ENCODE data around the gene ACTA2. TPM values are rescaled to one million over a fixed set of nuclear protein-coding genes. Genes with fewer than 3 reads are reported as not detected.

ACTA2 gene
- total RNA-seq, 1 experiment from 2014 or later: not detected

DNA sequence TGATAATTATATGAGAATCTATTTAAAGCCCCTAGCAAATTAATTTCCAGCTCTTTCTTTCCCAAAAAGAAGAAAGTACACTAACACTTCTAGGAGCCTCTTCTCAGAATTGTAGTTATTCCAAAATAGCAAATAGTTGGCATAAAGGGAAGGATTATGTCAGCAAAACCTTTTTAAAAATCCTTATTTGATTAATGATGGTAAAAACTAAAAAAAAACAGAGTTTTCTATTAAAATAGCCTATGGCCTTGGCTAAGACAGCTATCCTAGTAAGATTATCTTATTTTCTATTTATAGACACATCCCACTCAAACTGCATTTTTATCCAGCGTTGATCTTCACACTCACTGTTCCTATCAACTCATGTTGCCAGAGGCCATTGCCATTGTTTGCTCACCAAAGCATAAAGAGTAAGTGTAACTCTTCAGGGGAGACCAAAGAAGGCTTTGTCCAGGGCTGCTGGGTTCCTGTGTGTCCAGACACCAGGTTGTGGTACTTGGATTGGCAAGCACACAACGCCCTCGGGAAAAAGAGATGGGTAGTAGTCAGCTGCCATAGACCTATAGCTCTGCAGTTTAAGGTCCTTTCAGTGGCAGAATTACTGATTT lies 31.5 kb downstream of the ACTA2 start:
- POLR2A ChIA-PET: no interaction called here
- CTCF ChIA-PET: interaction anchor here (1.3 kb wide), 1 partner anchor 12 kb away, joined by 3 read pairs; no protein-coding TSS in a partner anchor
- H3K9me3 ChIP-seq: no peaks in the 10 kb centered on the region
- no peaks in the 10 kb centered on the region for H3K4me1 ChIP-seq
- TF ChIP-seq, protein P1, sequence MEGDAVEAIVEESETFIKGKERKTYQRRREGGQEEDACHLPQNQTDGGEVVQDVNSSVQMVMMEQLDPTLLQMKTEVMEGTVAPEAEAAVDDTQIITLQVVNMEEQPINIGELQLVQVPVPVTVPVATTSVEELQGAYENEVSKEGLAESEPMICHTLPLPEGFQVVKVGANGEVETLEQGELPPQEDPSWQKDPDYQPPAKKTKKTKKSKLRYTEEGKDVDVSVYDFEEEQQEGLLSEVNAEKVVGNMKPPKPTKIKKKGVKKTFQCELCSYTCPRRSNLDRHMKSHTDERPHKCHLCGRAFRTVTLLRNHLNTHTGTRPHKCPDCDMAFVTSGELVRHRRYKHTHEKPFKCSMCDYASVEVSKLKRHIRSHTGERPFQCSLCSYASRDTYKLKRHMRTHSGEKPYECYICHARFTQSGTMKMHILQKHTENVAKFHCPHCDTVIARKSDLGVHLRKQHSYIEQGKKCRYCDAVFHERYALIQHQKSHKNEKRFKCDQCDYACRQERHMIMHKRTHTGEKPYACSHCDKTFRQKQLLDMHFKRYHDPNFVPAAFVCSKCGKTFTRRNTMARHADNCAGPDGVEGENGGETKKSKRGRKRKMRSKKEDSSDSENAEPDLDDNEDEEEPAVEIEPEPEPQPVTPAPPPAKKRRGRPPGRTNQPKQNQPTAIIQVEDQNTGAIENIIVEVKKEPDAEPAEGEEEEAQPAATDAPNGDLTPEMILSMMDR (IDR thresholded peaks at IDR 0.05; ENCODE audit: insufficient read depth in 1 of 2, low read depth in 1 of 2, low read length in 1 of 2, severe bottlenecking in 1 of 2, unreplicated experiment in 1 of 2): no peak
- H3K27me3 ChIP-seq (replicated peaks; ENCODE audit: control insufficient read depth, insufficient read depth, low read length): no peaks in the 10 kb centered on the region
- H3K27me3 Mint-ChIP-seq (ENCODE audit: insufficient read depth, unreplicated experiment): no peaks in the 10 kb centered on the region
- H3K4me3 ChIP-seq (ENCODE audit: low read depth, low read length): no peak overlapping the region
- no peaks in the 10 kb centered on the region for H3K36me3 ChIP-seq (ENCODE audit: control insufficient read depth, insufficient read depth, low read length)
- intact Hi-C loops (cut with micrococcal nuclease; ENCODE audit: unreplicated experiment): no loop called here
- no peak overlapping the region for H3K4me3 Mint-ChIP-seq (ENCODE audit: unreplicated experiment)
- no peak overlapping the region for H3K27ac Mint-ChIP-seq (ENCODE audit: unreplicated experiment)
- H3K36me3 Mint-ChIP-seq (ENCODE audit: insufficient read depth, unreplicated experiment): no peaks in the 10 kb centered on the region
- no peaks in the 10 kb centered on the region for H3K9me3 Mint-ChIP-seq (ENCODE audit: unreplicated experiment)
- H3K4me1 Mint-ChIP-seq (ENCODE audit: low read depth, unreplicated experiment): no peaks in the 10 kb centered on the region
- no peak for DNase-seq
- no TSS peak for BruUV-seq (replicated peaks)

DNA sequence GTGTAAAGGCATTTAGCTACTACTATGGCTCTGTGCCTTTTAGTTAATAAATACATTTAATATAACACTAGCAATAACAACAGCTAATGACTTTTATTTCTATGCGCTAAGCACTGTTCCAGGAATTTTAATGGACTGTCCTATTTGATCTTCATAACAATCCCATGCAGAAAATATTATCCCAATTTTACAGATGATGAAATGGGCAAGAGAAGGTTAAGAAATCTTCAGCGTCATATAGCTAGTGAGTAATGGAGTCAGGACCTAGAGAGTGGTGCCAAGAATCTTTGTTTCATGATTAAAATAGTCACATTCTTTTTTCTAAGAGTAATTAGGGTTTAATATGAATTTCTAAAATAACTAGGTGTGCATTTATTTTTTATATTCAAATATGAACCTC lies 32.4 kb downstream of the ACTA2 start:
- CTCF ChIA-PET: no interaction called here
- no peak for DNase-seq

DNA sequence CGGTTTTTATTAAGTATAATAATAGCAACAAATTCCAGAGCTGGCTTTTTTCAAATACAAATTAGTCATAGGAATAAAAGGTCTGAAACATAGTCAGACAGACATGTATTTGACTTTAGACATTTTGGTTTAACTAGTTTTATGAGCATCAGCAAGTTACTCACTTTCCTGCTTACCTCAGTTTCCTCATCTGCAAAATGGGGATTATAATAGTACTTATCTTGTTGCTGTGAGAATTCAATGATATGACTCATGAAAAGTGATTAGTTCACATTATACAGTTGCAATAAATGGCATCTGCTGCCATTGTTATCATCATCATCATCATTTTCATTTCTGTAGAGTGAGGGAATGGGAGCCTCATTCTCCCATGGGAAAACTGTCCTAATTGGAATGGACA lies 33.5 kb downstream of the ACTA2 start:
- Histone ChIP-seq H3K4me3 (ENCODE audit: low read depth, low read length) (no peak overlapping the region), H3K4me1 (0 out of 2 replicates have a peak, but pooled peaks cover 4% of the 10 kb centered on the region), H3K36me3 (ENCODE audit: control insufficient read depth, insufficient read depth, low read length) (no peaks in the 10 kb centered on the region), H3K9me3 (no peaks in the 10 kb centered on the region), H3K27me3 (replicated peaks; ENCODE audit: control insufficient read depth, insufficient read depth, low read length) (no peaks in the 10 kb centered on the region)
- no TSS peak for BruUV-seq (replicated peaks)
- Mint-ChIP-seq H3K9me3 (ENCODE audit: unreplicated experiment) (no peaks in the 10 kb centered on the region), H3K27me3 (ENCODE audit: insufficient read depth, unreplicated experiment) (no peaks in the 10 kb centered on the region), H3K36me3 (ENCODE audit: insufficient read depth, unreplicated experiment) (no peaks in the 10 kb centered on the region), H3K4me1 (ENCODE audit: low read depth, unreplicated experiment) (no peaks in the 10 kb centered on the region), H3K27ac (ENCODE audit: unreplicated experiment) (no peak overlapping the region), H3K4me3 (ENCODE audit: unreplicated experiment) (no peak overlapping the region)
- TF ChIP-seq, protein P1 (IDR thresholded peaks at IDR 0.05; ENCODE audit: insufficient read depth in 1 of 2, low read depth in 1 of 2, low read length in 1 of 2, severe bottlenecking in 1 of 2, unreplicated experiment in 1 of 2): no peak
- intact Hi-C loops (cut with micrococcal nuclease; ENCODE audit: unreplicated experiment): no loop called here
- DNase-seq: no peak
- CTCF ChIA-PET: no interaction called here
- POLR2A ChIA-PET: no interaction called here

More for the DNA sequence above, 32.4 kb downstream of the ACTA2 start:
- H3K4me3 ChIP-seq (ENCODE audit: low read depth, low read length): no peak overlapping the region
- Mint-ChIP-seq H3K4me3 (ENCODE audit: unreplicated experiment) (no peak overlapping the region), H3K36me3 (ENCODE audit: insufficient read depth, unreplicated experiment) (no peaks in the 10 kb centered on the region), H3K9me3 (ENCODE audit: unreplicated experiment) (no peaks in the 10 kb centered on the region), H3K27ac (ENCODE audit: unreplicated experiment) (no peak overlapping the region), H3K4me1 (ENCODE audit: low read depth, unreplicated experiment) (no peaks in the 10 kb centered on the region), H3K27me3 (ENCODE audit: insufficient read depth, unreplicated experiment) (no peaks in the 10 kb centered on the region)
- no peaks in the 10 kb centered on the region for H3K27me3 ChIP-seq (replicated peaks; ENCODE audit: control insufficient read depth, insufficient read depth, low read length)
- H3K9me3 ChIP-seq: no peaks in the 10 kb centered on the region
- H3K4me1 ChIP-seq: 0 out of 2 replicates have a peak, but pooled peaks cover 4% of the 10 kb centered on the region
- no TSS peak for BruUV-seq (replicated peaks)
- H3K36me3 ChIP-seq (ENCODE audit: control insufficient read depth, insufficient read depth, low read length): no peaks in the 10 kb centered on the region
- POLR2A ChIA-PET: no interaction called here
- TF ChIP-seq, protein P1 (IDR thresholded peaks at IDR 0.05; ENCODE audit: insufficient read depth in 1 of 2, low read depth in 1 of 2, low read length in 1 of 2, severe bottlenecking in 1 of 2, unreplicated experiment in 1 of 2): no peak
- intact Hi-C loops (cut with micrococcal nuclease; ENCODE audit: unreplicated experiment): no loop called here
